NCI-H1092 (cell line): ENCODE measurements around the gene ADAMTS12.
"Not testable (repeated sequence)": the region's sequence is repeated elsewhere in the genome, so short reads cannot be mapped to it uniquely, and the experiment has no call there.

Experiments
- DNase-seq: peaks from one replicate; lab custom pipeline; 2025; lab: John Stamatoyannopoulos, UW

ADAMTS12 gene

GRCh38 chr5:33526755-33527154 is 365.0 kb downstream of the ADAMTS12 start:
- no peak for DNase-seq

- DNase-seq, result no peak
Observed at GRCh38 chr5:33524476-33524875, 367.3 kb downstream of the ADAMTS12 start.

- no peak for DNase-seq
Observed at GRCh38 chr5:33523208-33523771, 368.5 kb downstream of the ADAMTS12 start.

GRCh38 chr5:33516421-33516820 is 375.4 kb downstream of the ADAMTS12 start:
- no peak for DNase-seq

GRCh38 chr5:33515366-33515765 is 376.4 kb downstream of the ADAMTS12 start:
- DNase-seq, result not testable (repeated sequence)

GRCh38 chr5:33513462-33514185 is 378.2 kb downstream of the ADAMTS12 start:
- DNase-seq, result no peak

- DNase-seq, result no peak
Observed at GRCh38 chr5:33509036-33509435, 382.8 kb downstream of the ADAMTS12 start.

- DNase-seq, result no peak
Observed at GRCh38 chr5:33507426-33507825, 384.4 kb downstream of the ADAMTS12 start.

- DNase-seq, result no peak
Observed at GRCh38 chr5:33504570-33504969, 387.2 kb downstream of the ADAMTS12 start.

GRCh38 chr5:33501899-33502298 is 389.9 kb downstream of the ADAMTS12 start:
- DNase-seq, result no peak

- no peak for DNase-seq
Observed at GRCh38 chr5:33501260-33501659, 390.5 kb downstream of the ADAMTS12 start.

- DNase-seq, result no peak
Observed at GRCh38 chr5:33494466-33494865, 397.3 kb downstream of the ADAMTS12 start.

GRCh38 chr5:33491941-33492340 is 399.8 kb downstream of the ADAMTS12 start:
- DNase-seq, result no peak

GRCh38 chr5:33490071-33490665 is 401.6 kb downstream of the ADAMTS12 start:
- DNase-seq, result no peak

- no peak for DNase-seq
Observed at GRCh38 chr5:33489481-33490067, 402.2 kb downstream of the ADAMTS12 start.

GRCh38 chr5:33488558-33489355 is 403.0 kb downstream of the ADAMTS12 start:
- DNase-seq, result no peak

GRCh38 chr5:33487236-33487635 is 404.6 kb downstream of the ADAMTS12 start:
- DNase-seq, result no peak

- DNase-seq, result no peak
Observed at GRCh38 chr5:33482335-33482734, 409.5 kb downstream of the ADAMTS12 start.

GRCh38 chr5:33480876-33481275 is 410.9 kb downstream of the ADAMTS12 start:
- DNase-seq, result no peak

GRCh38 chr5:33479311-33479710 is 412.5 kb downstream of the ADAMTS12 start:
- DNase-seq, result no peak

- DNase-seq, result no peak
Observed at GRCh38 chr5:33477816-33478215, 414.0 kb downstream of the ADAMTS12 start.

GRCh38 chr5:33476992-33477391 is 414.8 kb downstream of the ADAMTS12 start:
- no peak for DNase-seq
